GM18498 (cell line): ENCODE results near the gene GCHFR.

Experiments
- ATAC-seq: cut with Tn5 transposase; IDR thresholded peaks from one replicate; pipeline ENCODE4 v1.9.1; 2021; ENCODE audit warnings: mild to moderate bottlenecking, moderate library complexity; ENCODE audit not compliant: unreplicated experiment

The GCHFR gene

GRCh38 chr15:40754883-40755811, 8.7 kb upstream of the GCHFR start, which contains the start of gene RMDN3:
TSS of gene RMDN3 (minus strand) at chr15:40755254. CDS start at chr15:40754783, 471 bp downstream.
- peak; percentile 87 for ATAC-seq

GRCh38 chr15:40755812-40756208, 8.1 kb upstream of the GCHFR start:
- ATAC-seq, result no peak

DNA sequence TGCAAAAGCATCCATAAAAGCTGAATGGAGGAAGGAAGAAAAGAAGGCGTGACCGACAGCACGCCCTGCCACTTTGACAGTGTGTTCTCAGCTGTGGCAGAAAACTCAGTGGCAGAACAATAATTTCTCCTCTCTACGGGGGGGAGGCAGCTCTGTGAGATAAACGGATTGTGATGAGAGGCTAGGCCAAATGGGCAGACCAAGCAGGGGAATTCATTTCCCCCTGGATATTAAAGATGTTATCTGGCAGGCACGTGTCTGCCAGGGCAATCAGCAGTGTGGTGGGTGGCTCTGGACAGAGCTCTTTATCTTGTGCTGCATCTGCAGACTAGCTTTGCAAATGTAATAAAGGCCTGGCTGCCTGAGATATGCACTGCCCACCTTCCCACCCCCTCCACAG, 6.9 kb upstream of the GCHFR start:
- ATAC-seq, result no peak

GRCh38 chr15:40759961-40760360, 3.9 kb upstream of the GCHFR start:
- ATAC-seq, result no peak

- no peak for ATAC-seq
Observed at GRCh38 chr15:40762919-40763800, 708 bp upstream of the GCHFR start.

DNA sequence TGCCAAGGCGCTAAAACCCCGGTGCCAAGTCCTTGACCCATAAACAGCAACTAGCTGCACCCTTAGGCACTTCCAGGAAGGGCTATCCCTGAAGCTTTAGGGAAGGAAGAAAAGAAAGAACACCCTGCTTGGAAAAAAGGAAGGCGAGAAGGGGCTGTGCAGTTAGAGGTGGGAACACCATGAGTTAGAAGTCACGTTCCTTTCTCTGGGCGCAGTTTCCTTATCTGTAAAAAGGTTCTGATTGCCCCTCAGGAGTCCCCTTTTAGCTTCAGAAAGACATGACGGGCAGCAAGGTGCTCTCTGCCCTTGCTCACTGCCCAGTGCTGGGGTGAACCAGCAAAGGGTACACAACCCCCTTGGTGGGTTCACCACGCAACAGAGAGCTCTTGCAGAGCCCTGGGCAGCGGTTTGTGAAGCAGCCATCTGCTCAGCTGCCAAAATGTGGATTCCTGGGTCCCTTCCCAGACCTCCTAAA, 798 bp downstream of the GCHFR start:
- no peak for ATAC-seq

GRCh38 chr15:40766194-40766815, 2.4 kb downstream of the GCHFR start:
- ATAC-seq, result no peak

GRCh38 chr15:40766906-40767837, 3.3 kb downstream of the GCHFR start:
- no peak for ATAC-seq

GRCh38 chr15:40767838-40768500, 4.1 kb downstream of the GCHFR start:
- no peak for ATAC-seq

GRCh38 chr15:40768521-40769273, 4.8 kb downstream of the GCHFR start:
- ATAC-seq, result no peak

DNA sequence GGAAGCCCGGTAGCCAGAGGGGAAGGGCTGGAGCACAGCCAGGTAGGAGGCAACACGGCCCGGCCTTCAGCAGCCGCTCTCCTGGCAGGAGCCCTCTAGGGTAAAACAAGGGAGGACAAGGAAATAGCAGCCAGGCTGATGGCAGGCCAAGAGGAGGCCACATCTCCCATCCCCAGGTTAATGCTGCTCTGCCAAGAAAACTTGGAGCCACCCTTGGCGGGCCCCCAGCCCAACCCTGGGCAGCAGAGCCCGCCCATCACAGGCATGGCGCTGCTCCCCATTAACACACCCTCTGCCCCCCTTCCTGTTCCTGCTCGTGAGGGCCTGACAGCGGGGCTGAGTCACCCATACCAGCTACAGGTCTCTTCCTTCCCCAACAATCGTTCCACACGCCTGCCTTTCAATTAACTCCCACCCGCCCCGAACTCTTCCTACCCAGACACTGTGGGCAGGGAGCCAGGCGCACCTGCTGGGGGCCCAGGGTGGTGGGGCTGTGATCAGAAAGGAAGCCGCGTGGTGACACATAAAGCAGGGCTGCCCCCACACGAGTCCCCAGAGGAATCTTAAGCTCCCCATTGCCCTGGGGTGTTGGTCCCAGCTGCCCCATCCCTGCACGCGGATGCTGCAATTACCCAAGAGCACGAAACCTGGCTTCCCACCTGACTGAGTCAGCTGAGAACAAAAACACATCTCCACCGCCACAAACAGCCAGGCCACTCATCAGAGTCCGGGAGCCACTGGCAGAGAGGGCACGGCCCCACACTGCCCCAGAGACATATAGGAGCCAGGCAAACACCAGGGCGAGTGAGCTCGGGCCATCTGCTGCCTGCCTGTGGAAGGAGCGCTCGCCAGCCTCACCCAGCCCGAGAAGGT, 5.6 kb downstream of the GCHFR start, which contains the start of gene C15orf62:
C15orf62 (plus strand) TSS at position 707 of the 873 bp plus-strand sequence. CDS start 516 bp downstream, outside the sequence.
- ATAC-seq, result peak; percentile 29

DNA sequence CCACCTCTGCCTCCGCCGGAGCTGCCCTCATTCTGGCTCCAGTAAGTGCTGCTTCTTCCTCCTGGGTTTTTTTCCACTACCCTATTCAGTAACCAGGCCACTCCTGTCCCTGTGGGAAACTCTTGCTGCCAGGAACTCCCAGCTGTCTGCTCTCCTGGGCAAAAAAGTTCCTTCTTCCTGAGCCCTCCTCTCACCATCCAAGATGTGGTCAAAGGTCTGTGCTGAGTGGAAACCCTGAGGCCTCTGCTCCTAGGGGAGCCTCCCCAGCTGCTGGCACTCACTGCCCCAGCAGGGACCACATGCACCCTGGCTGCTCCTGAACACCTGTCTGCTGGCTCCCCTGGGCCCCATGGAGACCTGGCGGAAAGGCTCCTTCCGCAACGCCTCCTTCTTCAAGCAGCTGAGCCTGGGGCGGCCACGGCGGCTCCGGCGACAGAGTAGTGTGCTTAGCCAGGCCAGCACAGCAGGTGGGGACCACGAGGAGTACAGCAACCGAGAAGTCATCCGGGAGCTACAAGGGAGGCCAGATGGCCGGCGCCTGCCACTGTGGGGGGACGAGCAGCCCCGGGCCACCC, 6.4 kb downstream of the GCHFR start:
- no peak for ATAC-seq

- ATAC-seq, result no peak
Observed at GRCh38 chr15:40771242-40771641, 7.4 kb downstream of the GCHFR start.

DNA sequence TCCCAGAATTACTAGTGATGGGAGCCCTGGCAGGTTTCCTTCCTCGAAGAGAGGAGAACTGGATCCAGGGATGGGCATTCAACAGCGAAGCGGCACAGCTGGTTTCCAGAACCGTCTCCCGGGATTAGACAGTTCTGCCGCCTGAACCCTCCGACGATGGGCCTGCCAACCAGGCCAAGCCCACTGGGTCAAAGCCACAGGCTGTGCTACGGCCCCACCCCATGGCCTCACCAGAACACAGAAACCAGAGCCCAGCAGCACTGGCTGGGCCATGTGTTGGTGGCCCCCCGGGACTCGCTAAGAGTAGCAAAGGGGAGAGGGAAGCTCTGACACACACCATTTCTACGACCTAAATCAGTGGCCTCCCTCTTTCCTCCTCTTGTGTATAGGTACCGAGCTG, 8.1 kb downstream of the GCHFR start:
- no peak for ATAC-seq

GRCh38 chr15:40773496-40773895, 9.6 kb downstream of the GCHFR start:
- no peak for ATAC-seq

- no peak for ATAC-seq
Observed at GRCh38 chr15:40773902-40774301, 10.0 kb downstream of the GCHFR start.

- no peak for ATAC-seq
Observed at GRCh38 chr15:40775007-40775406, 11.1 kb downstream of the GCHFR start.
